D721Med (cell line): ENCODE measurements around the gene NKTR.
"Not testable (repeated sequence)": the region's sequence is repeated elsewhere in the genome, so short reads cannot be mapped to it uniquely, and the experiment has no call there.

ENCODE experiments used
- DNase-seq: peaks from one replicate; pipeline ENCODE4 v3.0.0; 2011; ENCODE audit warnings: low spot score; ENCODE audit not compliant: insufficient read length
- FAIRE-seq: peaks from 2 replicates; lab custom pipeline; 2011; peaks lifted over from hg19 to GRCh38; lab: Jason Lieb, UNC
- TF ChIP-seq, protein P1 (sequence below): IDR thresholded peaks from 2 replicates; pipeline ENCODE4 v1.5.1; 2012; ENCODE audit warnings: mild to moderate bottlenecking, control low read depth; ENCODE audit not compliant: insufficient read depth; ENCODE audit errors: missing control alignments

NKTR gene

DNA sequence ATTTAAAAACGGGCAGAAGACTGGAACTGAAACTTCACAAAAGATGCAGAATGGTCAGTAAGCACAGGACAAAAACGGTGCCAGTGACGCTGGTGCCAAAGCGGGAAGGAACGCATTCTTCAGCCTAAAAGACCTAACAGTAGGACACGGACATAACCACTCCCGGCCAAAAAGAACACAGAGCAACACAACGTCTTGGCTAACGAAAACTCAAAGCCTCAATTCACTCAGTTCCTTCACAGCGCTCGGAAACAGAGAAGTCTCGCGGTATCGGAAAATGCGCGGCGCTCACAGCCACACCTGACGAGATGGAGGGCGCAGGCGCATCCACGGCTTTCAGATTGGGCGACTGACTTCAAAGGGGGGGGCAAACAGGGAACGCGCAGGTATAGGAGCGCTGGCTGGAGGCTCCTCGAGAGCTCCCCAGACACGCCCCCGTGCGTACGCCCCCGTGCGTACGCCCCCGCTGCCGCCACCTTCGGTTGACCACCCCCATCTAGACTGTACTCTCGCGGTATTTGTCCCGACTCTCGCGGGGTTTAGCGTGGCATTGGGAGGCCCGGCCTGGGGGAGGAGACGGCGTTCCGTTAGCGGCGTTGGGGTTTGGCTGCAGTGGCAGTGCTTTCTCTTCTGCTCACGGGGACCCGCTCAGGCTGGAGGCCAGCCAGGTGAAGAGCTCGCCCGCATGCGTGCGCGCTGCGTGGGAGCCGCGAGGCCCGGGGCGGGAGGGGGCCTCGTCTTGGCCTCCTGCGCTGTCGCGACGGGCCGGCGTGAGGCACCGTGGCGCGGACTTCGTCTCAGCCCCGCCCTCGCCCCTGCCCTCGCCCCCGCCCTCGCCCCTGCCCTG lies at the start of gene NKTR:
TSS of gene NKTR (plus strand) at position 576 of the 847 bp plus-strand sequence. CDS start 321 bp downstream, outside the sequence.
- peak; percentile 53 for DNase-seq
- TF ChIP-seq, protein P1, sequence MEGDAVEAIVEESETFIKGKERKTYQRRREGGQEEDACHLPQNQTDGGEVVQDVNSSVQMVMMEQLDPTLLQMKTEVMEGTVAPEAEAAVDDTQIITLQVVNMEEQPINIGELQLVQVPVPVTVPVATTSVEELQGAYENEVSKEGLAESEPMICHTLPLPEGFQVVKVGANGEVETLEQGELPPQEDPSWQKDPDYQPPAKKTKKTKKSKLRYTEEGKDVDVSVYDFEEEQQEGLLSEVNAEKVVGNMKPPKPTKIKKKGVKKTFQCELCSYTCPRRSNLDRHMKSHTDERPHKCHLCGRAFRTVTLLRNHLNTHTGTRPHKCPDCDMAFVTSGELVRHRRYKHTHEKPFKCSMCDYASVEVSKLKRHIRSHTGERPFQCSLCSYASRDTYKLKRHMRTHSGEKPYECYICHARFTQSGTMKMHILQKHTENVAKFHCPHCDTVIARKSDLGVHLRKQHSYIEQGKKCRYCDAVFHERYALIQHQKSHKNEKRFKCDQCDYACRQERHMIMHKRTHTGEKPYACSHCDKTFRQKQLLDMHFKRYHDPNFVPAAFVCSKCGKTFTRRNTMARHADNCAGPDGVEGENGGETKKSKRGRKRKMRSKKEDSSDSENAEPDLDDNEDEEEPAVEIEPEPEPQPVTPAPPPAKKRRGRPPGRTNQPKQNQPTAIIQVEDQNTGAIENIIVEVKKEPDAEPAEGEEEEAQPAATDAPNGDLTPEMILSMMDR: no peak
- FAIRE-seq: peak; percentile 11

DNA sequence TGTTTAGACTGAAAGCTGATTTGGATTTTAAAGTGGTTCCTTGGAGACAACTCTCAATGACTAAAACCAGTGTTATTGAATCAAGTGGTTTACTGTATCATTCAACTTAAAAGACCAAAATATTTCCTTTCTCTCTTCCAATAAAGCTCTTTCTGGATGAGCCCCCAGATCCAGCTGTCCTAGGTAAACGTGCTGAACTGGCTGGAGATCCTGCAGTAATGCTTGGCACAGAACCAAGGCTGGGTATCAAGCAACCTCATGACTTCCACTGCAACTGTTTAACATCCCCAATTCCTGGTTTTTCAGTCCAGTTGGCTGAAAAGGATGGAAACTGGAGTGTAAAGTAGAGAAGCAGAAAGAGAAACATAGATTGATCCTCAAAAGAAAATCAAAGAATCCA lies 47.7 kb upstream of the NKTR start:
- TF ChIP-seq, protein P1: no peak
- DNase-seq (no peak), FAIRE-seq (no peak)

DNA sequence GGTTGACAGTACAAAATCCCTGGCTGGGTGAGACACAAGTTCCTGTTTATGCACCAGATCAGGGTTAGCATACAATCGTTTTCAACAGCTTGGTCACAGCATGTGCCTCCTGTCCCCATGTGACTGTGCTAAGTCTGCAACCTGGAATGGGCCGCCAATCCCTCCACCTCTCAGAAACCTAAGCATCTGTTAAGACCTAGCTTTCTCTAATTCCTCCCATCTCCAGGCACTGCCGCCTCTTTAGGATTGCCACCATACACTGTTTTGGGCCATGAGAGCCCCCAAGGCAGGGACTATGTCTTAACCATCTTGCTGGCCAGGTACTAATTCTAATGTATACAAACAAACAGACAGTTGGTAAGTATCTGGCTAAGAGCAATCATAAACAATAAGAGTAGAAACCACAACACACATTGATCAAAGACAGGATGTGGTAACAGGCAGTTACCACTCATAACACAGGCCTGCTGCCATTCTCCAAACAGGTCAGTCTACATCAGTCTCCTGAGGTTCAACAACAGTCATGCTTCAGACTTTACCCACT lies 44.3 kb upstream of the NKTR start:
- TF ChIP-seq, protein P1: no peak
- FAIRE-seq (no peak), DNase-seq (no peak)

DNA sequence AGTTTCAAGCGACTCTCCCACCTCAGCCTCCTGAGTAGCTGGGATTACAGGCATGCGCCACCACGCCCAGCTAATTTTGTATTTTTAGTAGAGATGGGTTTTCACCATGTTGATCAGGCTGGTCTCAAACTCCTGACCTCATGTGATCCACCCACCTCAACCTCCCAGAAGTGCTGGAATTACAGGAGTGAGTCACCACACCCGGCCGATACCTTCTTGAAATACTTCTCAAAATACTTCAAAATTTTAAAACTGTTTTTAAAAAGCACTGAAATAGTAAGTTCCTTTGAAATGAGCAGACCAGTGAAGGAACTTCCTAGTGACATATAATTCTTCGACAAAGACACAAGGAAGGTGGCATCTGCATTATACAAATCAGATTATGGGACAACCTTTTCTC lies 43.7 kb upstream of the NKTR start:
- not testable (repeated sequence) for FAIRE-seq

DNA sequence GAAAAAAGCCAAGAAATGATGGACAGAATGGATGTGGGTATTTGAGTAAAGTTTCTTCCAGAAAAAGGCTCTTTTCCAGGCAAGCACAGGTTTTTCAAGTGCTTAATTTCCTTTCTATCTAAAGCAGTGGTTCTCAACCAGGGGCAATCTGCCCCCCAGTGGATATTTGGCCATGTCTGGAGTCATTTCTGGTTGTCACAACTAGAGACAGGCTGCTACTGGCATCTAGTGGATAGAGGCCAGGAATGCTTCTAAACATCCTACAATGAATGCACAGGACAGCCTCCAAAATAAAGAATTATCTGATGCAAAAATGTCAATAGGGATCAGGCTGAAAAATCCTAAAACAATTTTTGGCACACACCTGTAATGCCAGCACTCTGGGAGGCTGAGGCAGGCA lies 42.6 kb upstream of the NKTR start:
- DNase-seq: no peak
- no peak for FAIRE-seq
- TF ChIP-seq, protein P1: no peak

More for the DNA sequence above, 43.7 kb upstream of the NKTR start:
- DNase-seq: not testable (repeated sequence)

DNA sequence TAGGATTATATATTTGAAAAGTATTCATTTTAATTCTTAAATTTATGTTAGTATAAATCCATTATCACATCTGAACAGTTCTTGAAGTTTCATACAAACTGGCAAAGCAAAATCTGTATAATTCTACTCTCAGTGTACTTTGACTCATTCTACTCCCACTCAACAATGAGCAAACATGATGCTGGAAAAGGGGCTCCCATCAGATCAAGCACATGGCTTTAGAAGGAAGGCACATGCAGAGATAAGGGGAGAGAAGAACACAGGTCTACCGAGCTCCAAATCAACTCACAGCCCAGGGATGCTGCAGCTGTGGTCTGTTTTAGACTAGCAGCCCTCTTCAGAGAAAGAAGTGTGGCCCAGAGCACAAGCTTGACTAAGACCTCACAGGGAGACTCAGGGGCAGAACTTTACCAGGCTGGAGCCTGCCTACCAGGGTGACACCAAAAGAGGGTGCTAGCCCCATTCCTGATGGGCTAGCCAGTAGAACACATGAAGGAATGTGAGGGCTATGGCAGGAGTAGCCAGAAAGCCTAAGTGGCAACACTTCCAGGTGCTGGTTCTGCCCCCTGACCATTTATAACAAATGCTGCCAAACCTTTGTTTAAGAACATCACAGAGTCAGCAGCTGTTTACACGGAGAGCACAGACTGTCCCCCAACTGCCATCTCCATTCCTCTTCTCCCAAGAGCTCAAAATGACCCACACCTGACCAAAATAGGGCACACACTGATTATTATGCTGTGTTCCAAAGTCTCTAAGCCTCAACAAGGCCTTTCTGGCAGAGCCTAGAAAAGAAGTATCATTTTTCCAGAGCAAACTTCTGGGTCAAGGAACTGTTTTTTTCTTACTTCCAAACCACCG lies 38.2 kb upstream of the NKTR start:
- TF ChIP-seq, protein P1: no peak
- no peak for FAIRE-seq
- no peak for DNase-seq

DNA sequence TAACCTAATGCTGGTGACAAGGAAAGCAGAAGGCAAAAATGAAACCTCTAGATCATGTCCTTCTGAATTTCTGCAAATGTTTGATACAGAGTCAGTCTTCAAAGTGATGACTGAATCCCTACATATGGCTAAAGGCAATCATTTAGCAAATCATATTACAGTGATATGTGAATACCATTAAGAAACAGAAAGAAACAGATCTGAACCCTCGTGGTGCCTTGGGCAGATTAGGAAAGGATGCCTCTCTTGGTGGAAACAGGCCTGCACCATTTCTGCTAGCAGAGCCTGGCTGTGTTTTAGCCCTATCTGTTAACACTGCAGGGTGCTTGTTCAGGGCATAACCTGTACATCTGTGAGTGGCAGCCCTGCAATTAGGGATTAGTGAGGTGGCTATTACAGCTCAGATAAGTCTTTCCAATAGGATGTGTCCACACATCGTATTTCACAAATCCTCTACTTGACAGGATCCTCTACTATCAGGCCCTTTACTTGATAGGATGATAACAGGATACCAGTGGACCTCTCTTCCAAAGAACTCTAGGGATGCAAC lies 30.8 kb upstream of the NKTR start:
- no peak for DNase-seq
- TF ChIP-seq, protein P1: no peak
- FAIRE-seq: no peak
